Testis (tissue), 2 donors: ENCODE results near the gene ZNF521.

Experiments used
- CTCF ChIP-seq, 3 experiments: fragments of 450-650 bp in 2 of 3; fragments of 200-600 bp in 1 of 3; sonication (generic) in 1 of 3; IDR thresholded peaks; one replicate each; pipeline ENCODE4 v1.5.1; 2016 to 2019; ENCODE audit warnings: antibody characterized with exemption in 3 of 3, mild to moderate bottlenecking in 2 of 3, moderate library complexity in 1 of 3
- POLR2A ChIP-seq: fragments of 450-650 bp; IDR thresholded peaks from one replicate; pipeline ENCODE4 v1.6.1; 2017; ENCODE audit warnings: antibody characterized with exemption, mild to moderate bottlenecking, moderate library complexity

- TF ChIP-seq CTCF (IDR thresholded peaks at IDR 0.05) (no peak), POLR2A (no peak)
Observed at GRCh38 chr18:25086876-25087275, 265.1 kb downstream of the ZNF521 start.
